PC-3 (cell line): ENCODE measurements around the gene BPIFB3. TPM values are rescaled to one million over a fixed set of nuclear protein-coding genes. Genes with fewer than 3 reads are reported as not detected.
"Not testable (repeated sequence)": the region's sequence is repeated elsewhere in the genome, so short reads cannot be mapped to it uniquely, and the experiment has no call there.

Experiments used
- ATAC-seq: fragments of 200-7000 bp; cut with Tn5 transposase; 2 replicates; pipeline ENCODE4 v1.9.1; 2020; ENCODE audit warnings: mild to moderate bottlenecking, moderate library complexity
- BruUV-seq: library from RNA; stranded (reverse); fragments of 400-500 nt; replicated peaks from 2 replicates; lab custom pipeline; 2021; lab: Mats Ljungman, UMichigan
- CTCF ChIA-PET: fragments of 300-600 bp; sonication (Branson Sonifier 250); formaldehyde crosslinking; loops from one replicate; lab custom pipeline; 2022; ENCODE audit warnings: antibody characterized with exemption; lab: Charles Lee
- POLR2A ChIA-PET: fragments of 300-600 bp; sonication (Branson Sonifier 250); formaldehyde crosslinking; loops from one replicate; lab custom pipeline; 2022; ENCODE audit warnings: antibody characterized with exemption; ENCODE audit not compliant: unreplicated experiment; lab: Charles Lee
- DNase-seq: peaks from one replicate; pipeline ENCODE4 v3.0.0-alpha.2; 2015
- H2AFZ ChIP-seq: fragments of 300-600 bp; sonication (generic); 2 replicates; pipeline ENCODE4 v1.6.0; 2016; ENCODE audit warnings: antibody characterized with exemption, low read length
- H3F3A ChIP-seq: fragments of 300-600 bp; sonication (generic); one replicate; pipeline ENCODE4 v1.6.0; 2017; ENCODE audit warnings: antibody characterized with exemption, low read length, control low read depth, mild to moderate bottlenecking; ENCODE audit not compliant: unreplicated experiment
- H3K27ac ChIP-seq: fragments of 300-600 bp; sonication (generic); 2 replicates; pipeline ENCODE4 v1.5.1; 2016; ENCODE audit warnings: mild to moderate bottlenecking, low read length
- H3K27me3 ChIP-seq: fragments of 300-600 bp; sonication (generic); 2 replicates; pipeline ENCODE4 v1.6.1; 2016; ENCODE audit warnings: low read length, mixed read lengths
- H3K36me3 ChIP-seq: fragments of 300-600 bp; sonication (generic); 2 replicates; pipeline ENCODE4 v1.6.1; 2016; ENCODE audit warnings: low read depth, mixed run types, low read length, mixed read lengths
- H3K4me1 ChIP-seq: fragments of 300-600 bp; sonication (generic); 2 replicates; pipeline ENCODE4 v1.5.1; 2016; ENCODE audit warnings: low read length; ENCODE audit not compliant: insufficient read depth
- H3K4me2 ChIP-seq: fragments of 300-600 bp; sonication (generic); 2 replicates; pipeline ENCODE4 v1.6.0; 2016; ENCODE audit warnings: low read length
- H3K4me3 ChIP-seq: fragments of 300-600 bp; sonication (generic); 2 replicates; pipeline ENCODE4 v1.5.1; 2016; ENCODE audit warnings: mild to moderate bottlenecking, low read length, mixed read lengths
- H3K79me2 ChIP-seq: fragments of 300-600 bp; sonication (generic); 2 replicates; pipeline ENCODE4 v1.6.1; 2017; ENCODE audit warnings: low read length, mixed read lengths
- H3K9ac ChIP-seq: fragments of 300-600 bp; sonication (generic); 2 replicates; pipeline ENCODE4 v1.6.0; 2016; ENCODE audit warnings: mild to moderate bottlenecking, low read length
- H3K9me2 ChIP-seq: fragments of 300-600 bp; sonication (generic); replicated peaks from 2 replicates; pipeline ENCODE4 v1.6.1; 2016; ENCODE audit warnings: mixed run types, low read length, mixed read lengths
- H3K9me3 ChIP-seq: fragments of 300-600 bp; sonication (generic); 2 replicates; pipeline ENCODE4 v1.6.1; 2016; ENCODE audit warnings: low read length, mixed read lengths
- H4K20me1 ChIP-seq: fragments of 300-600 bp; sonication (generic); 2 replicates; pipeline ENCODE4 v1.6.1; 2016; ENCODE audit warnings: low read length, mixed read lengths
- CTCF ChIP-seq: fragments of 300-600 bp; sonication (generic); conservative IDR thresholded peaks from 2 replicates; pipeline ENCODE4 v1.5.1; 2017; ENCODE audit warnings: antibody characterized with exemption, low read depth, mild to moderate bottlenecking, low read length
- EZH2 ChIP-seq: fragments of 300-600 bp; sonication (generic); IDR thresholded peaks from one replicate; pipeline ENCODE4 v1.6.1; 2017; ENCODE audit warnings: antibody characterized with exemption, mild to moderate bottlenecking, low read length; ENCODE audit not compliant: unreplicated experiment
- EZH2phosphoT487 ChIP-seq: fragments of 300-600 bp; sonication (generic); IDR thresholded peaks from 2 replicates; pipeline ENCODE4 v1.6.1; 2018; ENCODE audit warnings: mild to moderate bottlenecking, antibody characterized with exemption, low read length, borderline replicate concordance
- intact Hi-C: fragments of 100-400 bp; cut with micrococcal nuclease; formaldehyde crosslinking; loops from 2 replicates; pipeline ENCODE4 v1.9.0; 2023
- total RNA-seq: library from RNA; depleted of rRNA; stranded (reverse); fragments of >200 nt; gene quantifications from 2 replicates; pipeline ENCODE4 v1.2.3, GENCODE V29; 2014

Gene BPIFB3
- total RNA-seq, 1 experiment from 2014 or later: not detected

- no peak for ATAC-seq
Measured at GRCh38 chr20:33042983-33043730, 10.5 kb upstream of the BPIFB3 start.

GRCh38 chr20:33043731-33044181, 9.9 kb upstream of the BPIFB3 start:
- Histone ChIP-seq H3K9me2 (no peaks in the 10 kb centered on the region), H3K27me3 (peaks cover 19% of the 10 kb centered on the region; the same call in 1 of the 2 replicates), H3K9ac (no peak overlapping the region), H2AFZ (no peak overlapping the region), H3K4me2 (no peak overlapping the region), H3K27ac (no peak overlapping the region), H3K79me2 (no peaks in the 10 kb centered on the region), H3K36me3 (no peaks in the 10 kb centered on the region), H3K4me3 (no peak overlapping the region), H3K9me3 (peaks cover 4% of the 10 kb centered on the region; the same call in 1 of the 2 replicates), H3F3A (no peaks in the 10 kb centered on the region), H4K20me1 (no peaks in the 10 kb centered on the region), H3K4me1 (no peaks in the 10 kb centered on the region)
- ATAC-seq (no peak), DNase-seq (no peak)
- intact Hi-C loops: no loop called here
- ChIA-PET POLR2A (no interaction called here), CTCF (no interaction called here)
- no TSS peak for BruUV-seq
- TF ChIP-seq EZH2 (no peak), EZH2phosphoT487 (no peak), CTCF (no peak)

More at GRCh38 chr20:33042983-33043730, 10.5 kb upstream of the BPIFB3 start:
- H3K27ac ChIP-seq: no peak overlapping the region
- H3K27me3 ChIP-seq: peaks cover 19% of the 10 kb centered on the region; the same call in 1 of the 2 replicates
- no peak overlapping the region for H2AFZ ChIP-seq
- intact Hi-C loops: no loop called here
- no TSS peak for BruUV-seq
- H3K9ac ChIP-seq: no peak overlapping the region
- no peak overlapping the region for H3K4me3 ChIP-seq
- POLR2A ChIA-PET: no interaction called here
- H4K20me1 ChIP-seq: no peaks in the 10 kb centered on the region
- DNase-seq: no peak
- no peak overlapping the region for H3K4me2 ChIP-seq
- H3K36me3 ChIP-seq: no peaks in the 10 kb centered on the region
- CTCF ChIA-PET: no interaction called here
- H3F3A ChIP-seq: no peaks in the 10 kb centered on the region
- peaks cover 4% of the 10 kb centered on the region; the same call in 1 of the 2 replicates for H3K9me3 ChIP-seq
- no peaks in the 10 kb centered on the region for H3K9me2 ChIP-seq
- TF ChIP-seq EZH2phosphoT487: no peak
- H3K79me2 ChIP-seq: no peaks in the 10 kb centered on the region
- H3K4me1 ChIP-seq: no peaks in the 10 kb centered on the region

- DNase-seq, intact Hi-C loops, H3K9me3 ChIP-seq, H4K20me1 ChIP-seq, CTCF ChIA-PET, BruUV-seq, H3K9ac ChIP-seq, H3K9me2 ChIP-seq, H3K4me3 ChIP-seq, ATAC-seq, H3K36me3 ChIP-seq, H3K79me2 ChIP-seq, POLR2A ChIA-PET, H3F3A ChIP-seq, H3K27ac ChIP-seq, H3K4me2 ChIP-seq, H2AFZ ChIP-seq, H3K4me1 ChIP-seq: not testable (repeated sequence)
- H3K27me3 ChIP-seq: peaks cover 19% of the 10 kb centered on the region; the same call in 1 of the 2 replicates
Measured at GRCh38 chr20:33045129-33045721, 8.5 kb upstream of the BPIFB3 start.
